ENCODE results near the gene SERPINE1. TPM values are rescaled to one million over a fixed set of nuclear protein-coding genes. Genes with fewer than 3 reads are reported as not detected.
A peak's percentile ranks its signal among the peaks of the same experiment; 100 is the strongest.

SERPINE1 gene
- total and polyA plus RNA-seq, 2 of the 13 experiments (the other 11 are each of a cell fraction or from before 2014, with no cell fraction given), result 21.2 to 1,576 TPM

DNA sequence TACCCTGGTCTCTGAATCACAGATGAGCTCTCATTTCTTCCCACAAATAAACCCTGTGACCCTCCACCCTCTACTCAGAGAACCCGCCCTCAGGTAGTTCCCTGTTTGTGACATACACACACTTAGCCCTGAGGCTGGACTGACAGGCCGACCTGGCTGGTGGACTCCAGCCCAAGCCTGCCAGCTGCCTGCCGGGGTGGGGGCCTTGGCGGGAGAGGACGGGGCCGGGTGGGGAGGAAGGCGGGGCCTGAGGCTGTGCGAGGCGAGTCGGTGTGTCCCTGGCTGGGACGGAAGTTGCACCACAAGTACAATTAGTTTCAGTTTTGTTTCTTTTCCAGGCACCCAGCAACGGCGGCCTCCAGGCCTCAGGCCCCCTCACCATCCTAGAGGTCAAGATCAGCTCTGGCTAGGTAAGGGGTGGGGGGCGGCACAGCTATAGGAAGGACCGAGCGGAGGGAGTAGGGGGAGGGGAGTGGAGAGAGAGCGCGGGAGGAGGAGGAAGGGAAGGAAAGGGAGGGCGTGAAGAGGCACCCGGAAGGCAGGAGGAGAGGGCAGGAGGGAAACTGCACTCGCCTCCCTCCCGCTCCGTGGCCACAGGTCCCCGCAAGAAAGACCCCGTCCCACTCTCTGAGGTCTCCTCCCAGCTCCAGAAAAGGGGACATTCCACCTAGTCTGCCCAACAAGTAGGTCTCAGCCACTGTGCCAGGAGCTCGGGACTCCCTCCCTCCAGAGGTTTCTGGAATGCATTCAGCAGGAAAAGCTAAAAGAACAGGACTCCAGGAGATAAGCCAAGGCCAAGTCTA is 41.5 kb upstream of the SERPINE1 start, which contains the start of gene TRIM56 (continued):
- TF ChIP-seq, protein P1, sequence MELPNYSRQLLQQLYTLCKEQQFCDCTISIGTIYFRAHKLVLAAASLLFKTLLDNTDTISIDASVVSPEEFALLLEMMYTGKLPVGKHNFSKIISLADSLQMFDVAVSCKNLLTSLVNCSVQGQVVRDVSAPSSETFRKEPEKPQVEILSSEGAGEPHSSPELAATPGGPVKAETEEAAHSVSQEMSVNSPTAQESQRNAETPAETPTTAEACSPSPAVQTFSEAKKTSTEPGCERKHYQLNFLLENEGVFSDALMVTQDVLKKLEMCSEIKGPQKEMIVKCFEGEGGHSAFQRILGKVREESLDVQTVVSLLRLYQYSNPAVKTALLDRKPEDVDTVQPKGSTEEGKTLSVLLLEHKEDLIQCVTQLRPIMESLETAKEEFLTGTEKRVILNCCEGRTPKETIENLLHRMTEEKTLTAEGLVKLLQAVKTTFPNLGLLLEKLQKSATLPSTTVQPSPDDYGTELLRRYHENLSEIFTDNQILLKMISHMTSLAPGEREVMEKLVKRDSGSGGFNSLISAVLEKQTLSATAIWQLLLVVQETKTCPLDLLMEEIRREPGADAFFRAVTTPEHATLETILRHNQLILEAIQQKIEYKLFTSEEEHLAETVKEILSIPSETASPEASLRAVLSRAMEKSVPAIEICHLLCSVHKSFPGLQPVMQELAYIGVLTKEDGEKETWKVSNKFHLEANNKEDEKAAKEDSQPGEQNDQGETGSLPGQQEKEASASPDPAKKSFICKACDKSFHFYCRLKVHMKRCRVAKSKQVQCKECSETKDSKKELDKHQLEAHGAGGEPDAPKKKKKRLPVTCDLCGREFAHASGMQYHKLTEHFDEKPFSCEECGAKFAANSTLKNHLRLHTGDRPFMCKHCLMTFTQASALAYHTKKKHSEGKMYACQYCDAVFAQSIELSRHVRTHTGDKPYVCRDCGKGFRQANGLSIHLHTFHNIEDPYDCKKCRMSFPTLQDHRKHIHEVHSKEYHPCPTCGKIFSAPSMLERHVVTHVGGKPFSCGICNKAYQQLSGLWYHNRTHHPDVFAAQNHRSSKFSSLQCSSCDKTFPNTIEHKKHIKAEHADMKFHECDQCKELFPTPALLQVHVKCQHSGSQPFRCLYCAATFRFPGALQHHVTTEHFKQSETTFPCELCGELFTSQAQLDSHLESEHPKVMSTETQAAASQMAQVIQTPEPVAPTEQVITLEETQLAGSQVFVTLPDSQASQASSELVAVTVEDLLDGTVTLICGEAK (IDR thresholded peaks at IDR 0.05), result no peak
- TF ChIP-seq, protein P1 (CRISPR knock-in tag; IDR thresholded peaks at IDR 0.05), result no peak; the same call in 1 of the 2 replicates
- TF ChIP-seq MYC (CRISPR knock-in tag; IDR thresholded peaks at IDR 0.05; ENCODE audit: borderline replicate concordance), result 0 out of 2 replicates have a peak, but pooled peaks have one; percentile 11
- TF ChIP-seq KAT7 (CRISPR knock-in tag; IDR thresholded peaks at IDR 0.05; ENCODE audit: borderline replicate concordance), result 0 out of 2 replicates have a peak, but pooled peaks have one; percentile 61
- no peak for TF ChIP-seq ZZZ3 (CRISPR knock-in tag; IDR thresholded peaks at IDR 0.05; ENCODE audit: borderline replicate concordance)
- no peak for TF ChIP-seq SNAPC2 (CRISPR knock-in tag; IDR thresholded peaks at IDR 0.05)
- TF ChIP-seq NFE2L1 (CRISPR knock-in tag; IDR thresholded peaks at IDR 0.05; ENCODE audit: borderline replicate concordance), result no peak
- no peak for TF ChIP-seq MTF2 (CRISPR knock-in tag; IDR thresholded peaks at IDR 0.05; ENCODE audit: borderline replicate concordance)
- TF ChIP-seq, protein P2, sequence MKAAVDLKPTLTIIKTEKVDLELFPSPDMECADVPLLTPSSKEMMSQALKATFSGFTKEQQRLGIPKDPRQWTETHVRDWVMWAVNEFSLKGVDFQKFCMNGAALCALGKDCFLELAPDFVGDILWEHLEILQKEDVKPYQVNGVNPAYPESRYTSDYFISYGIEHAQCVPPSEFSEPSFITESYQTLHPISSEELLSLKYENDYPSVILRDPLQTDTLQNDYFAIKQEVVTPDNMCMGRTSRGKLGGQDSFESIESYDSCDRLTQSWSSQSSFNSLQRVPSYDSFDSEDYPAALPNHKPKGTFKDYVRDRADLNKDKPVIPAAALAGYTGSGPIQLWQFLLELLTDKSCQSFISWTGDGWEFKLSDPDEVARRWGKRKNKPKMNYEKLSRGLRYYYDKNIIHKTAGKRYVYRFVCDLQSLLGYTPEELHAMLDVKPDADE (CRISPR knock-in tag; IDR thresholded peaks at IDR 0.05), result no peak; the same call in 1 of the 2 replicates
- no peak for TF ChIP-seq PCBP1 (IDR thresholded peaks at IDR 0.05; ENCODE audit: borderline replicate concordance, low read depth, low read length)
- 0 out of 2 replicates have a peak, but pooled peaks have one; percentile 45 for TF ChIP-seq ZBTB2 (CRISPR knock-in tag; IDR thresholded peaks at IDR 0.05; ENCODE audit: low read depth)
- TF ChIP-seq ARHGAP35 (CRISPR knock-in tag; IDR thresholded peaks at IDR 0.05; ENCODE audit: borderline replicate concordance), result no peak

Measured in HepG2 (cell line).